HepG2 (cell line): ENCODE results near the gene MMUT. TPM values are rescaled to one million over a fixed set of nuclear protein-coding genes. Genes with fewer than 3 reads are reported as not detected.

Experiments used
- ATAC-seq: fragments of 200-7000 bp; cut with Tn5 transposase; 3 replicates; pipeline ENCODE4 v1.9.1; 2020; ENCODE audit warnings: mild to moderate bottlenecking, moderate library complexity
- BruUV-seq: library from RNA; stranded (reverse); fragments of 400-500 nt; replicated peaks from 2 replicates; lab custom pipeline; 2021; lab: Mats Ljungman, UMichigan
- CTCF ChIA-PET: fragments of 300-600 bp; formaldehyde crosslinking; extraction: SDS; loops from one replicate; lab custom pipeline; 2021; ENCODE audit warnings: low total read pairs, inconsistent platforms, low intra/inter-chr PET ratio; lab: Yijun Ruan, JAX
- POLR2A ChIA-PET: fragments of 350-600 bp; sonication (Branson Sonifier 250); formaldehyde crosslinking; loops from one replicate; lab custom pipeline; 2020; ENCODE audit warnings: antibody characterized with exemption, inconsistent platforms; lab: Yijun Ruan, JAX
- DNase-seq: peaks from one replicate; pipeline ENCODE4 v3.0.0-alpha.2; 2015; ENCODE audit warnings: low spot score
- FAIRE-seq: peaks from 3 replicates; lab custom pipeline; 2011; peaks lifted over from hg19 to GRCh38; lab: Jason Lieb, UNC
- H2AFZ ChIP-seq: one replicate; pipeline ENCODE4 v1.6.1; 2011; ENCODE audit warnings: low read length, inconsistent platforms
- H3K27ac ChIP-seq: fragments of 300-600 bp; 3 replicates; pipeline ENCODE4 v1.8.0; 2011; ENCODE audit warnings: mixed run types, mild to moderate bottlenecking, mixed read lengths, low read length, inconsistent platforms; ENCODE audit not compliant: insufficient read depth; ENCODE audit errors: extremely low read length
- H3K27me3 ChIP-seq, 2 experiments: fragments of 200-600 bp in 1 of 2; 2 replicates in 1 of 2; 3 replicates in 1 of 2; pipeline versions ENCODE4 v1.6.0 to v1.8.0; 2011; ENCODE audit warnings: low read length in 2 of 2, mild to moderate bottlenecking in 2 of 2, moderate library complexity in 2 of 2, inconsistent platforms in 1 of 2; ENCODE audit not compliant: insufficient read depth in 2 of 2, control insufficient read depth in 1 of 2
- H3K36me3 ChIP-seq, 2 experiments: fragments of 200-600 bp in 1 of 2; replicated peaks in 1 of 2; 2 replicates in 1 of 2; 3 replicates in 1 of 2; pipeline versions ENCODE4 v1.5.1 to v1.8.0; 2011; ENCODE audit warnings: low read length in 2 of 2, inconsistent platforms in 1 of 2; ENCODE audit not compliant: insufficient read depth in 2 of 2, control insufficient read depth in 1 of 2
- H3K4me1 ChIP-seq: 2 replicates; pipeline ENCODE4 v1.5.1; 2012; ENCODE audit warnings: low read length, inconsistent platforms; ENCODE audit not compliant: insufficient read depth
- H3K4me2 ChIP-seq: 2 replicates; pipeline ENCODE4 v1.6.0; 2011; ENCODE audit warnings: low read depth, low read length, inconsistent platforms
- H3K4me3 ChIP-seq, 3 experiments: fragments of 200-600 bp in 1 of 3; sonication (generic), shearing (Covaris generic) in 1 of 3; replicated peaks in 1 of 3; 2 replicates each; pipeline ENCODE4 v1.5.1; 2011 to 2016; ENCODE audit warnings: low read length in 3 of 3, inconsistent platforms in 2 of 3, low read depth in 2 of 3, mild to moderate bottlenecking in 2 of 3, control low read depth in 1 of 3, mixed read lengths in 1 of 3; ENCODE audit not compliant: insufficient read depth in 1 of 3
- H3K79me2 ChIP-seq: one replicate; pipeline ENCODE4 v1.6.1; 2011; ENCODE audit warnings: low read length, inconsistent platforms; ENCODE audit not compliant: insufficient read depth
- H3K9ac ChIP-seq: 2 replicates; pipeline ENCODE4 v1.6.0; 2011; ENCODE audit warnings: mild to moderate bottlenecking, low read depth, low read length, inconsistent platforms; ENCODE audit not compliant: insufficient read depth
- H3K9me3 ChIP-seq: 2 replicates; pipeline ENCODE4 v1.5.1; 2012; ENCODE audit warnings: mild to moderate bottlenecking, low read length
- H4K20me1 ChIP-seq: 2 replicates; pipeline ENCODE4 v1.6.0; 2011; ENCODE audit warnings: inconsistent platforms, mild to moderate bottlenecking, low read length, moderate library complexity; ENCODE audit not compliant: insufficient read depth
- DPF2 ChIP-seq: sonication (generic); formaldehyde crosslinking; IDR thresholded peaks from 2 replicates; pipeline ENCODE4 v1.4.0; 2020; ENCODE audit warnings: mild to moderate bottlenecking, low read depth, missing genetic modification reagents, borderline replicate concordance
- HDAC2 ChIP-seq: sonication (generic); formaldehyde crosslinking; IDR thresholded peaks from 2 replicates; pipeline ENCODE4 v1.4.0; 2020; ENCODE audit warnings: missing genetic modification reagents
- PLRG1 ChIP-seq: fragments of 450-650 bp; conservative IDR thresholded peaks from 2 replicates; pipeline ENCODE4 v1.6.1; 2016
- STAG1 ChIP-seq: sonication (generic); formaldehyde crosslinking; IDR thresholded peaks from 2 replicates; pipeline ENCODE4 v1.4.0; 2020; ENCODE audit warnings: missing genetic modification reagents
- ZBTB7A ChIP-seq: sonication (generic); formaldehyde crosslinking; IDR thresholded peaks from 2 replicates; pipeline ENCODE4 v1.8.0; 2022; ENCODE audit warnings: mild to moderate bottlenecking, missing genetic modification reagents
- ZNF205 ChIP-seq: IDR thresholded peaks from 2 replicates; pipeline ENCODE4 v1.6.1; 2018; ENCODE audit warnings: missing biosample characterization, missing genetic modification reagents
- WGBS: methylation state at CpG from one replicate; pipeline ENCODE4 v1.1.6; 2017; ENCODE audit warnings: low lambda C conversion rate; 5-methylcytosine and 5-hydroxymethylcytosine counted together
- in situ Hi-C: cut with HindIII; loops from 2 replicates; pipeline ENCODE4 v1.10.0; 2017; ENCODE audit warnings: low pct_unique_long_range_greater_than_20kb; ENCODE audit not compliant: extremely low pct_ligation_motif_present
- intact Hi-C: fragments of 100-400 bp; cut with micrococcal nuclease; formaldehyde crosslinking; loops from one replicate; pipeline ENCODE4 v1.10.0; 2022; ENCODE audit not compliant: unreplicated experiment
- polyA plus RNA-seq, 8 experiments: library from polyadenylated mRNA; depleted of rRNA in 3 of 8; stranded (reverse) in 7 of 8; unstranded in 1 of 8; fragments of >200 nt; fragmentation: Illumina TruSeq in 4 of 8; extraction: Trizol in 4 of 8; gene quantifications; 2 replicates each; pipeline versions ENCODE4 v1.2.1 to v1.2.3, GENCODE V29; 2011 to 2016; ENCODE audit warnings: low read depth in 4 of 8, missing spikeins in 1 of 8, mixed read lengths in 1 of 8; ENCODE audit not compliant: insufficient read depth in 1 of 8
- total RNA-seq, 5 experiments: library from RNA; depleted of rRNA; stranded (reverse); fragments of >200 nt; fragmentation: Illumina TruSeq; extraction: Trizol; gene quantifications; 2 replicates each; pipeline ENCODE4 v1.2.3, GENCODE V29; 2016; ENCODE audit warnings: low read depth in 1 of 5
- TF ChIP-seq, protein P1 (sequence below): sonication (generic); formaldehyde crosslinking; IDR thresholded peaks from 2 replicates; pipeline ENCODE4 v1.4.0; 2020; ENCODE audit warnings: missing genetic modification reagents, mild to moderate bottlenecking, borderline replicate concordance
- TF ChIP-seq, protein P2 (sequence below): IDR thresholded peaks from 2 replicates; pipeline ENCODE4 v1.6.1; 2016; ENCODE audit warnings: missing compliant biosample characterization, missing genetic modification reagents, borderline replicate concordance
- TF ChIP-seq, protein P3 (sequence below): sonication (generic); formaldehyde crosslinking; IDR thresholded peaks from 2 replicates; pipeline ENCODE4 v1.4.0; 2020; ENCODE audit warnings: mild to moderate bottlenecking, missing genetic modification reagents
- TF ChIP-seq, protein P4 (sequence below): sonication (generic); formaldehyde crosslinking; IDR thresholded peaks from 2 replicates; pipeline ENCODE4 v1.4.0; 2020; ENCODE audit warnings: low read depth, mild to moderate bottlenecking, missing genetic modification reagents

Gene MMUT
- total and polyA plus RNA-seq, 2 of the 13 experiments (the other 11 are each of a cell fraction or from before 2014, with no cell fraction given), result 16.1 to 20.5 TPM

DNA sequence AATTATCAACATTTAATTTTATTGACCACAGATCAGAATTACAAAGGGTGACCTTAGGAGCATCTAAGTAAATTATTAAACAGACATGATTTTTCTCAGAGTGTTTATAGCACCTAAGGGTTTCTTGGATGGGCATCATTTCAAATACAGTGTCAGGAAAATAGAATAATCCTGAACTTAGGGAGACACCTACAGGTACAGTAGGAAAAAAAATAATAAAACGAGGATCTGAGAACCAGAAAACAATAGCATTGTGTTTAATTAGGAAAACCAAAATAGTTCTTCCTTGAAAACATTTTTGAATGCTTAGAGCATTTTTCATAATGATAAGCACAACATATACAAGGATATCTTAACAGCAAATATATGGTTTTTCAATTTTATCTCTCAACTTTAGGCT lies 39.2 kb downstream of the MMUT start:
- Histone ChIP-seq H4K20me1 (no peaks in the 10 kb centered on the region), H3K36me3 (no peaks in the 10 kb centered on the region), H3K27me3 (no peaks in the 10 kb centered on the region), H3K4me2 (no peak overlapping the region), H3K9ac (no peak overlapping the region), H3K79me2 (no peaks in the 10 kb centered on the region), H3K9me3 (no peaks in the 10 kb centered on the region), H3K4me3 (no peak overlapping the region), H3K4me1 (no peaks in the 10 kb centered on the region), H2AFZ (no peak overlapping the region), H3K27ac (no peak overlapping the region)
- DNase-seq, result no peak
- peak; percentile 60 for TF ChIP-seq STAG1
- TF ChIP-seq, protein P1, sequence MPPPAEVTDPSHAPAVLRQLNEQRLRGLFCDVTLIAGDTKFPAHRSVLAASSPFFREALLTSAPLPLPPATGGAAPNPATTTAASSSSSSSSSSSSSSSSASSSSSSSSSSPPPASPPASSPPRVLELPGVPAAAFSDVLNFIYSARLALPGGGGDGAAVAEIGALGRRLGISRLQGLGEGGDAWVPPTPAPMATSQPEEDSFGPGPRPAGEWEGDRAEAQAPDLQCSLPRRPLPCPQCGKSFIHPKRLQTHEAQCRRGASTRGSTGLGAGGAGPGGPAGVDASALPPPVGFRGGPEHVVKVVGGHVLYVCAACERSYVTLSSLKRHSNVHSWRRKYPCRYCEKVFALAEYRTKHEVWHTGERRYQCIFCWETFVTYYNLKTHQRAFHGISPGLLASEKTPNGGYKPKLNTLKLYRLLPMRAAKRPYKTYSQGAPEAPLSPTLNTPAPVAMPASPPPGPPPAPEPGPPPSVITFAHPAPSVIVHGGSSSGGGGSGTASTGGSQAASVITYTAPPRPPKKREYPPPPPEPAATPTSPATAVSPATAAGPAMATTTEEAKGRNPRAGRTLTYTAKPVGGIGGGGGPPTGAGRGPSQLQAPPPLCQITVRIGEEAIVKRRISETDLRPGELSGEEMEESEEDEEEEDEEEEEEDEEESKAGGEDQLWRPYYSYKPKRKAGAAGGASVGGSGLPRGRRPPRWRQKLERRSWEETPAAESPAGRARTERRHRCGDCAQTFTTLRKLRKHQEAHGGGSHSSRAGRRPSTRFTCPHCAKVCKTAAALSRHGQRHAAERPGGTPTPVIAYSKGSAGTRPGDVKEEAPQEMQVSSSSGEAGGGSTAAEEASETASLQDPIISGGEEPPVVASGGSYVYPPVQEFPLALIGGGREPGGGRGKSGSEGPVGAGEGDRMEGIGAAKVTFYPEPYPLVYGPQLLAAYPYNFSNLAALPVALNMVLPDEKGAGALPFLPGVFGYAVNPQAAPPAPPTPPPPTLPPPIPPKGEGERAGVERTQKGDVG (CRISPR knock-in tag), result no peak
- no peak; the same call in 2 of the 3 replicates for ATAC-seq
- 0% methylated on average over 1 of the region's 1 CpG for WGBS
- CTCF ChIA-PET, result no interaction called here
- FAIRE-seq, result no peak
- POLR2A ChIA-PET, result no interaction called here
- intact Hi-C loops (no loop called here), in situ Hi-C loops (loop anchor here (5.0 kb wide), 1 partner anchor 1637 kb away; no protein-coding TSS in a partner anchor)
- BruUV-seq, result no TSS peak

DNA sequence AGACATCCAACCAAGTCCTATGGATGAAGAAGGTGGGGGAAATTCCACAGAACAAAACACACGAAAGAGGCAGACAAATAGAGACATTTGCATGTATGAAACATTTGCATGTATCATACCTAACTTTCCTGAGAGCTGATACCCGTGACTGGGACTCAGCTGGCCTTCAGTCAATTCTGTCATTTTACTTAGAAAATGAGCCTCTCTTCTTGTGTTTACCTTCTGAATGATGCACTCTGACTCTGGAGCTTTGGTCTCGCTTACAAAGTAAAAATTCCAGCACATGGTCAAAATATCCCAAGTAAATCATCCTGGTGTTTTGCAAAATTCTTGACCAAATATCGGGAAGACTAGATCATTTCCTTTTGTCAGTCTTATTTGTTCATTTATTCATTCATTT lies 46.9 kb downstream of the MMUT start:
- intact Hi-C loops, result loop anchor here (10.0 kb wide), 1 partner anchor 1781 kb away; no protein-coding TSS in a partner anchor
- under 1% methylated on average over 4 of the region's 4 CpGs for WGBS
- Histone ChIP-seq H3K36me3 (no peaks in the 10 kb centered on the region), H3K4me2 (no peak overlapping the region), H4K20me1 (no peaks in the 10 kb centered on the region), H3K9me3 (no peaks in the 10 kb centered on the region), H3K79me2 (no peaks in the 10 kb centered on the region), H2AFZ (no peak overlapping the region), H3K4me1 (no peaks in the 10 kb centered on the region), H3K4me3 (no peak overlapping the region), H3K27ac (no peak overlapping the region), H3K9ac (no peak overlapping the region), H3K27me3 (no peaks in the 10 kb centered on the region)
- BruUV-seq, result no TSS peak
- no peak for FAIRE-seq
- no peak for ATAC-seq
- ChIA-PET POLR2A (no interaction called here), CTCF (no interaction called here)
- no peak for DNase-seq
- in situ Hi-C loops, result no loop called here
- TF ChIP-seq ZBTB7A (CRISPR knock-in tag), result no peak
- no peak for TF ChIP-seq ZNF205 (CRISPR knock-in tag)
- TF ChIP-seq, protein P2, sequence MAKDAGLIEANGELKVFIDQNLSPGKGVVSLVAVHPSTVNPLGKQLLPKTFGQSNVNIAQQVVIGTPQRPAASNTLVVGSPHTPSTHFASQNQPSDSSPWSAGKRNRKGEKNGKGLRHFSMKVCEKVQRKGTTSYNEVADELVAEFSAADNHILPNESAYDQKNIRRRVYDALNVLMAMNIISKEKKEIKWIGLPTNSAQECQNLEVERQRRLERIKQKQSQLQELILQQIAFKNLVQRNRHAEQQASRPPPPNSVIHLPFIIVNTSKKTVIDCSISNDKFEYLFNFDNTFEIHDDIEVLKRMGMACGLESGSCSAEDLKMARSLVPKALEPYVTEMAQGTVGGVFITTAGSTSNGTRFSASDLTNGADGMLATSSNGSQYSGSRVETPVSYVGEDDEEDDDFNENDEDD, result no peak
- no peak for TF ChIP-seq HDAC2
- TF ChIP-seq, protein P3, sequence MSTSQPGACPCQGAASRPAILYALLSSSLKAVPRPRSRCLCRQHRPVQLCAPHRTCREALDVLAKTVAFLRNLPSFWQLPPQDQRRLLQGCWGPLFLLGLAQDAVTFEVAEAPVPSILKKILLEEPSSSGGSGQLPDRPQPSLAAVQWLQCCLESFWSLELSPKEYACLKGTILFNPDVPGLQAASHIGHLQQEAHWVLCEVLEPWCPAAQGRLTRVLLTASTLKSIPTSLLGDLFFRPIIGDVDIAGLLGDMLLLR (CRISPR knock-in tag), result no peak
- no peak for TF ChIP-seq PLRG1
- TF ChIP-seq, protein P4, sequence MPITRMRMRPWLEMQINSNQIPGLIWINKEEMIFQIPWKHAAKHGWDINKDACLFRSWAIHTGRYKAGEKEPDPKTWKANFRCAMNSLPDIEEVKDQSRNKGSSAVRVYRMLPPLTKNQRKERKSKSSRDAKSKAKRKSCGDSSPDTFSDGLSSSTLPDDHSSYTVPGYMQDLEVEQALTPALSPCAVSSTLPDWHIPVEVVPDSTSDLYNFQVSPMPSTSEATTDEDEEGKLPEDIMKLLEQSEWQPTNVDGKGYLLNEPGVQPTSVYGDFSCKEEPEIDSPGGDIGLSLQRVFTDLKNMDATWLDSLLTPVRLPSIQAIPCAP (CRISPR knock-in tag), result no peak
- TF ChIP-seq DPF2 (CRISPR knock-in tag), result no peak
